GDM1 (cell line): Measurements from ENCODE around the gene HSD11B2.

Experiments used
- DNase-seq: peaks from one replicate; lab custom pipeline; 2025; lab: John Stamatoyannopoulos, UW

Gene HSD11B2

GRCh38 chr16:67430977-67431774 lies at the start of gene HSD11B2:
Gene HSD11B2, plus strand, starts transcription at chr16:67431121. Its CDS starts 128 bp downstream, at chr16:67431249.
- no peak for DNase-seq

DNA sequence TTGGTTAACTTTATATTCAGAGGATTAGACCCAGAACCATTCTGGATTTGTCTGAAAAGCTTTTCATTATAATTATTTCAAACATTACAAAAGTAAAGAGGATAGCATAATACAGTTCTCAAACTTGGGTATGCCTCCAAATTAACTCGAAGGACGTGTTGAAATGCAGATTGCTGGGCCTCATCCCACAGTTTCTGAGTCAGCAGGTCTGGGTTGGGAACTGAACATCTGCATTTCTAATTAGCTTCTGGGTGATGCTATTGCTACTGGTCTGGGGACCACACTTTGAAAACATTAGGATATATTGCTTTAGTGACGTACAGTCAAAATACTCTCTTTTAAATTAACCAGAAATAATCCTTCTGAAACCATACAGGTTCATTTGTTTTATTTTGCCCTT lies 47.6 kb upstream of the HSD11B2 start:
- DNase-seq = no peak

- DNase-seq = no peak
These were observed 46.0 kb upstream of the HSD11B2 start for GRCh38 chr16:67384778-67385510.

DNA sequence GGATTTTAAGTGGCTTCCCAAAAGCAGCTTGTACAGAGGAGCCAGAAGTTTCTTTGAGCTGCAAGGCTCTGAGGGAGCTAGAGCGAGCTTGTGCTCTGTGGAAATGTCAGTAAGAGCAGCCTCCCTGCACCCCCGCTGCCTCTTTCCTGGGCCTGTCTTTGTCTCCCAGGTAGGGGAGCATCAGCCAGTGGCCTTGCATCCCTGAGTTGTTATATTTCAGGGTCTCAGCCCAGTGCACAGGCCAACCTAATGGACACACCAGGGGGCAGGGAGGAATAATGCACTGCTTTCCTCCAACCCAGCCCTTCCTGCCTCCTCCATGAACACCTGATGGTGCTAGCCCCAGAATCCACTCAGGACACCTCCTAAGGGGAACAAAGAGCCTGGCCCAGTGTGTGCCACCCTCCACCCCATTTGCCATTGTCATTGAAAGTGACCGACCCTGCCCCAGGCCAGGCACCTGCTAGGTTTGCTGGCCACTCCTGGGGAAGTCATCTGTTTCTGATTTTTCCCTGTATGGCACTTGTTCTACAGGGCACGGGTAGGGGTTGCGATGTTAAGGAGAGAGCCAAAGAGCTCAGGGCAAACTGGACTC lies 44.0 kb upstream of the HSD11B2 start:
- DNase-seq = no peak

DNA sequence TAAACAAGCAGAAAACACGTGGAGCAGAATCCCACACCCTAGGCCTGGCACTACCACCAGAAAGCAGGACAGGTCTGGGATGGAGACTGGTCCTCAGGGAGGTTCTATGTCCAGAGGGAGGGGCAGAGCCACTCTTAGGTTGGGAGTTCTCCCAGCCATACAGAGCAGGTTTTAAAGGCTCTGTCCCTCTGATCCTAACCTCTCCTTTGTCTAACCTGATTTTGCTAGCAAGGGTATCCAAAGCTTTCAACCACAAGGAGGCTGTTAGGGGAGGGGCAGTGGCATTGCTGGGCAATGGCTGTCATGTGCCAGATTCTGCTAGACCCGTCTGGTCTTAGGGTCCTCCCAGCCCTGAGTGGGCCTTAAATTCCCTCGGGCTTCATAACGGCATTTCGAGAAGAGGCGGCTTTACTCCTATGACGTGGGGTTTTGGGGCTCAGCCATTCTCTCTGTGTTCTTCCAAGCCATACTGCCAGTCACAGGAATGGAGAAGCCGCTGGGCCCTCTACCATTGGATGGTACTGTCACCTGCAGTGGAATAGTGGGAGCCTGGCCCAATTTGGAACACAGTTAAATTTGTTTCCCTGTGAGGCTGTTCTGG lies 43.3 kb upstream of the HSD11B2 start:
- no peak for DNase-seq

- DNase-seq = no peak
These were observed 42.7 kb upstream of the HSD11B2 start for GRCh38 chr16:67388191-67388590.

DNA sequence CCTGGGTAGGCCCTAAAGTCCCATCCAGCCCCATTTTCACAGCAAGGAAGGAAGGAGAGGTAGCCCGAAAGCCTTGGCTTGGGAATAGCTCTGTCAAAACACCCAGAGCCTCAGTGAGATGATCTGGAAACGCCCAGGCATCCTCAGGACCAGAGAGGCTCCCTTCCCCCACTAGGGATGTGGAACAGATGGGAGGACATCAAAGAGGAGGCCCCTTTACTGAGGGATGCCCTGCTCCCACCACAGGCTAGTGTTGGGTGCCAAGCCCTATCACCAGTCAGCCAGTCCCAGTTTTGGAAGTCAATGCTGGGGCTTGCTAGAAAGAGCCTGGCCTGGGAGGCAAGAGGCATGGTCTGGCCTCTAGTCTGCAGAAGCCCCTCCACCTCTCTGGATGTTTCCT lies 42.3 kb upstream of the HSD11B2 start:
- no peak for DNase-seq

DNA sequence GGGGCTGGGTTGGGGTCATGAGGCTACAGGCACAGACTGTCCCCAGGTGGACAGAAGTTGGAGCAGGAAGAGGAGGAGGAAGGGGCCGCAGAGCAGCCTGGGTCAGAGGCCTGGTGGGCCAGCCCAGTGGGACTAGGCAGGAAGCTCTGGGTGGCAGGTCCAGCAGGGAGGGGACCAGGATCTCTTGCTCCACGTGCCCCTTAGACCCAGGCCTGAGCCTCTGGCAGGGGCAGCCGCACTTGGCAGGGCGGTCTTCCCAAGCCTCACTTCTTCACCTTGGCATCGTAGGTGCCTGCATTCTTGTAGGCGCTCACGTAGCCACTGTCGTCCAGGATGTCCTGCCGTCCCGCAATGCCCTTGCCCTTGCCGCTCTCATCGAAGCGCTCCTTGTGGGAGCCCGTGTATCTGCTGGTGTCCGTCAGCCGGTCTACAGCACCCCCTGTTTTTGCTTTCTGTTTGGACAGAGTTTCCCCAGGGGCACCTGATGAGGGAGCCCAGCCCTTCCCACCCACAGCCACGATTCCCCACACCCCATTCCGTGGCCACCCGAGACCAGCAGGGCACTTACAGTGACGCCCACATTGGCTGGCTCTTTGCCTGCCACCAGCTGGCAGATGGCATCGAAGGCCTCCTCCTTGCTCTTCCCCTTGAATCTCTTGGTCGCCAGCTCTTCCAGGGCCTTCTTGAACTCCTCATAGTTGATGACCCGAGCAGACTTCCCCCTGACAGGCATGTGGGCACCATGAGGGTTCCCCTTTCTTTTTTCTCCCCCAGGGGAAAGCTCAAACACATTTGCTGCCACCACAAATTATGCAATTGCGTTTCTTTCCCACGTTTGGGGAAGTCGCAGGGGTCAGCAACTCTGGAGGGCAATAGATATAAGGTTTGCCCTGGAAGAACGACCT lies 40.8 kb upstream of the HSD11B2 start:
- DNase-seq = peak; percentile 5

- no peak for DNase-seq
These were observed 40.0 kb upstream of the HSD11B2 start for GRCh38 chr16:67390816-67391423.

- no peak for DNase-seq
These were observed 39.3 kb upstream of the HSD11B2 start for GRCh38 chr16:67391424-67392300.

DNA sequence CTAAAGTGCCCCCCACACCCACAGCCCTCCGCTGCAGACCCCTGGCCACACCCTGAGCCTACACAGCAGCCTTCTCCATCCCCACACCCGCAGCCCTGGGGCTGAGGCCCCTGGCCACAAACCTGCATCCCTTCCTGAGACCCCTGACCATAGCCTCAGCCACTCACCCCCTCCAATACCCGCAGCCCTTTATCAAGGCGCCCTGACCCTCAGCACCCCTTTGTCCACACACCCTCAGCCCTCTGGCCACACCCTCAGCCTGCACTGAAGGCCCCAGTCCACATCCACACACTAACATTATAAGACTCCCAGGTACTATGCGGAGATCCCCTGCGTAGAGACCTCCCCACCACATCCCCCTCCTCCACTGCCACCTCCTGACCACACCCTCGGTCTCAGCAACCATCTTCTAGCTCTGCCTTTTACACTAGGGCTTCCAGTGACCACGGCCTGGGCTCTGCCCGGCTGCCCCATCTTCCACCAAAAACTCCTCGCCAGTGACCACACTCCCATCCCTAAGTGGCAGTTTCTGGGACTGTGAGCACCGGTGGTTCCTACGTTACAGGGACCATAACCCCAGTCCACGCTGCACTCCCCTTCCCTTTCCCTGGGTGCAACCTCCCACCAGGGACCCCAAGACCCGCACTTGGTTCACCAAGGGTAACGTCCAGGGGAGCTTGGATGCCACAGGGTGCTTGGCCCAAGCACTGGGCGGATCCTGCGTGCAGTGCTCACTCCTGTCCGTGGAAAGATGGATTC lies 38.4 kb upstream of the HSD11B2 start:
- DNase-seq = no peak

DNA sequence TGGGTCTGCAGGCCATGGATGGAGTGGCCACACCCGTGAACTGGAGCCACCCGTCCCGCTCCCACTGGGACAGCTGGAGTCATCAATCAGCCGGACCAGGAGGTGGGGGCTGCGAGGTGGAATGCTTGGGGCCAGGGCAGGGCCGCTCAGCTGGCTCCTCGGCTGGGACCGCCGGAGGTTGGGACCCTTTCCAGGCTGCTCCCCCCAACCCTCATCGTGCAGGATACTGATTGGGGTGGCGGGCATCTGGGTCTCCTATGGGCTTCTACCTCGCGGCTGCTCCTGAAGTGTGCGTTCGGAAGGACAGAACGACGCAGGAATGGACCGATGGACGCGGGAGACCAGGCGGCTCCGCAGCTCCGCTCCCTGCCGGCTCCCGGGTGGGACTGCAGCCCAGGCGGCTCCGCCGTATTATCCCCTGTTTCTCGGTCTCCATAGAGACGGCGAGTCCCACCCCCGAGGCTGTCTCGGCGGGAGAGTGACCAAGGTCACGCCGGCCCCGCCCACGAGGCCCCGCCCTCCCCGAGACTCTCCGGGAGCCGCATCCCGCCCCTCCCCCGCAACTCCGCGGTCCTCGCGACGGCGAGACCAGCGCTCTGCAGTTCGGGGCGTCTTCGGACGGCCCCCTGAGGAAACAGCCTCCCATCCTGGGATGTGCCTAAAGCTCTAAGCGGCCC lies 37.7 kb upstream of the HSD11B2 start, which contains the start of gene TPPP3:
Gene TPPP3 (minus strand): TSS at position 388 of the 677 bp plus-strand sequence. CDS start 2,387 bp downstream, outside the sequence.
- DNase-seq = no peak

DNA sequence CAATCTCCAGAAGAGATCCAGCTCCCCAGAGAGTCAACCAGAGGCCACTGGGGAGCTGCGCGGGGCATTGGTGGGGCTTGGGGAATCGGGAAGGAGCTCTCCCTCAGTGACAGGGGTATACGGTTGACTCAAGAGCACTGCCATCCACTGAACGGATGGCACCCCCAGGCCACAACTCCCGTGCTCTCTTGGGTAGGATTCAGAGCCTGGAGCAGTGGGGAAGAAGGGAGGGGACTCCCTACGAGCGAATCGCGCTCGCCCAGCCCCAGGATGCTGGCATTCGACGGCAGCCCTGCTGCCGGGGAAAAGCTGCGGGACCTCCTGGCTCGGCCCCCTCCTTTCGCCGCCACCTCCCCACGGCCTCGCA lies 37.1 kb upstream of the HSD11B2 start:
- no peak for DNase-seq

- DNase-seq = no peak
These were observed 36.5 kb upstream of the HSD11B2 start for GRCh38 chr16:67394155-67395104.

DNA sequence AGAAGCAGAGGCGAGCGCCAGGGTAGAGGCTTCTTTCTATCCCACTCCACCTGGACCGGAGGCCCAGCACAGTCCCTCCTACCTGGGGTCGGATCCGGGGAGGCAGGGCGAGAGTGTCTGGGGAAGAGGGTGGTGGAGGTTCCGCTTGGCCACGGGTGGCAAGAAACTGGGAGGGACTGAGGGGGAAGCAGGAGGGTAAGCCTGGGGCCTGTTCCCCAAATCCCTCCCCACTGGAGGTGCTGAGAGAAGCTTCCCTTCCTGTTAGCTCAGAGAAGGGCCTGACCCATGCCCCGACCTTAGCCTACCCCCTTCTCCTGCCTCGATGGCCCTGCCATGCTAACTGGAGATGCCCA lies 35.8 kb upstream of the HSD11B2 start:
- no peak for DNase-seq

DNA sequence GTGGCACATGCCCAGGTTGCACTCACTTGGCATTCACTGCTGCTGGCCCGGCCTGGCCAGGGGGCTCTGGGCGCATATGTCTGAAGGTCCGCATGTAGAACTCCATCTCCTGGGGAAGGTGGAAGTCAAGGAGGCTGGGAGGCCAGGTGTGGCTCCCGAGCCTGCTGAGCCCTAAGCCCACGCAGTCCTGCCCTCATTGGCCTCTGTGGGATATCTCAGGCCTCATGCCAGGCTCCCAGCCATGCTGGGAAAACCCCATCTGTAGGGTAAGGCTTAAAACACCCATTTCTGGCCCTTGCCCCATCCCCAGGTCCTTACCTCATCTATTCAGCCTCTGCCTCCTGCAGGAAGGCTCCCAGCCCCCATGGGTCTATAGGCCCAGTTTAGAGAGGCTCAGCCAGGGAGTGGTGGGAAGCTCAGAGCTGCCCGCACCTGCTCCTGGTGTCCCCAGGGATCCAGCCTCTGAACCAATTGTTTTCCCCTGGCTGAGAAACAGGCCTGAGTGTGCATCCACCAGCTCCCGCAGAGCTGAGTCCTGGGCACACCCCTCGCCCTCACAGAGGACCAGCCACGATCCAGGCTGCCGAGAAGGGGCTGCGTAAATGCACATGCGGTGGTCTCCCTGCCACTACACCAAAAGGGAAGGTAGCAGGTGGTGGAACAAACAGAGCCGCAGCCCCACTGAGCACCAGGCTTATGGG lies 35.3 kb upstream of the HSD11B2 start:
- DNase-seq = no peak
